ENCODE measurements around the gene BORCS6. TPM values are rescaled to one million over a fixed set of nuclear protein-coding genes. Genes with fewer than 3 reads are reported as not detected.

Gene BORCS6
- total RNA-seq, 1 experiment from 2014 or later: 6.4 TPM

DNA sequence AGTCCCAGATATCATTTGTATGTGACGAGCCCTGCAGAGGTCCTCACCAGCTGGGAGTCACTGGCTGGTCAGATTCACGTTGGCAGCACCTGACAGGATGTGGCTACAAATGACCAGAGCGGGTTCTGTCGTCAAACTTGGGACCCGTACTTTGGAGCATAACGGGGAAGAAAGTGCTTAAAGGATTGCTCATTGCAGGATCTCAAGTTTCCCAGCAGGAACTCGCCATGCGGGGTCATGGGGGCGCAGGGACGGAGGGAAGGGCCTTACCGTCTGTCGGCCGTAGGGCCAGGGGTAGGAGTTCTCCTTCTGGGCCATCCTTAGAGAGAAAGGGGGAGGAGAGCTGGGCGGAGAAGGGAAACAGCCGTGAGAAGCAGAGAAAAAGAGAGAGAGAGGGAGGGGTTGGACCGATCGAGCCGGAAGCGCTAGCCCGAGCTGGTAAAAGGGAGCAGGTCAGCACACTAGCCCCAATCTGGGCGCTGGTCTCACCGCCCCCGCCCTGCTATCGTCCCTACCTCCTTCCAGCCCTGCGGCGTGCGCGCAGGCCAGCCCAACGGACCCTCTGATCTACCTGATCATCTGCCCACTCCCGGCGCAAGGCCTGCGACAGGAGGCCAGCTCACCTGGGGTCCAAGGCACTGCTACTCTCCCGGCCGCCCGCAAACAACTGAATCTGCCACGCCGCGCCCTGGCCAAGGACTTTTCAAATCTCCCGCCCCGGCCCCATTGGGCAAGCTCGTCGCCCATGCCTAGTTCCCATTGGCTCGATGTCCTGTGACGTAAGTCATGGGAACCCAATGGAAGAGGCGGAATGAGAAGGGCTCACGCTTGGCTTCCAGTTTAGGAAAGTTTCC, 20.2 kb upstream of the BORCS6 start, which contains the start of gene AURKB (continued):
- TF ChIP-seq, protein P1, sequence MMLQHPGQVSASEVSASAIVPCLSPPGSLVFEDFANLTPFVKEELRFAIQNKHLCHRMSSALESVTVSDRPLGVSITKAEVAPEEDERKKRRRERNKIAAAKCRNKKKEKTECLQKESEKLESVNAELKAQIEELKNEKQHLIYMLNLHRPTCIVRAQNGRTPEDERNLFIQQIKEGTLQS (IDR thresholded peaks at IDR 0.05): no peak
- TF ChIP-seq TCF7L2 (IDR thresholded peaks at IDR 0.05; ENCODE audit: borderline replicate concordance, extremely low read depth, insufficient read depth, insufficient read length): peak; percentile 20
- TF ChIP-seq ZBTB33 (IDR thresholded peaks at IDR 0.05; ENCODE audit: extremely low read depth, insufficient replicate concordance, low read length): no peak
- TF ChIP-seq RAD21 (IDR thresholded peaks at IDR 0.05; ENCODE audit: low read depth): no peak
- peak; percentile 96 for TF ChIP-seq SIN3A (IDR thresholded peaks at IDR 0.05; ENCODE audit: low read depth)
- TF ChIP-seq JUND (IDR thresholded peaks at IDR 0.05): no peak
- TF ChIP-seq REST (IDR thresholded peaks at IDR 0.05; ENCODE audit: low read depth): no peak
- peak; percentile 74 for TF ChIP-seq EGR1 (IDR thresholded peaks at IDR 0.05; ENCODE audit: low read depth)
- no peak for TF ChIP-seq FOSL1 (IDR thresholded peaks at IDR 0.05; ENCODE audit: low read depth)
- no peak; the same call in 1 of the 2 replicates for TF ChIP-seq SRF (IDR thresholded peaks at IDR 0.05; ENCODE audit: low read depth)
